ENCODE data around the gene CCDC86. TPM values are rescaled to one million over a fixed set of nuclear protein-coding genes. Genes with fewer than 3 reads are reported as not detected.

Gene CCDC86
- polyA plus RNA-seq, 4 donors: 19.4 to 24.3 (median 20.8) TPM

DNA sequence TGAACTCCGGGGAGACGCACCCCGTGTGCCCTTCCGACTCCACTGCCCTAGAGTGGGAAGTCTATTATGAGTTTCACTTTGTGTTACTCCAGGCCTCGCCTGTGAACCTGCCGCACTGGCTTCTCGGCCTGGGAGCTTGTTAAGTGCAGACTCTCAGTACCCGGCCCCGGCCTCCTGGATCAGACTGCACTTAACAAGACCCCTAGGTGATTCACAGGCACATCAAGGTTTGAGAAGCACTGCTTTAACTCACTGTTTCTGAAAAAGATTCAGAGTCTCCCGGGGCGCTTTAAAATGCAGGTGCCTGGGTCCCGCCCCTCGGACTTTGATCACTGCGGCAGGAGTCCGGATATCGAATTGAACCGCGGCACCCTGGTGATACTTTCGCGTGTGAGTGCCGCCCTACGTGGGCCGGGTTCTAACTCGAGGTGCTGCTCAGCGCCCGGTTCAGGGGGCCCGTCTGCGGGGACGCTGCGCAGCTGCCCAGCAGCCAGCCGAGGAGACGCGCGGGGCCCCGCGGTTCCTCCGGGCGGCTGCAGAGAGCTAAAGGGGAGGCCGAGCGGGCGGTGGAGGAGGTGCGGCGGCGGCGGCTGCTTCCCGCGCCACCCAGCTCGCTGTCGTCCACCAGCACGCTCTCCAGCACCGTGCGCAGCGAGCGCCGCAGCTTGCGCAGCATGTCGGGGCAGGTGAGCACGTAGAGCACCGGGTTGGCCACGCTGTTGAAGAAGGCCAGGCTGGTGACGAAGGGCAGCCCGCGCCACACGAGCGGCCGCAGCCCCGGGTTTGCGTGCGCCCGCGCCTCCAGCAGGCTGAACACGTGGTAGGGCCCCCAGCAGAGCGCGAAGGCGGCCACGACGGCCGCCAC is 10.4 kb downstream of the CCDC86 start:
- DNase-seq (ENCODE audit: low read depth in 4 of 4, low spot score in 3 of 4): no peak

DNA sequence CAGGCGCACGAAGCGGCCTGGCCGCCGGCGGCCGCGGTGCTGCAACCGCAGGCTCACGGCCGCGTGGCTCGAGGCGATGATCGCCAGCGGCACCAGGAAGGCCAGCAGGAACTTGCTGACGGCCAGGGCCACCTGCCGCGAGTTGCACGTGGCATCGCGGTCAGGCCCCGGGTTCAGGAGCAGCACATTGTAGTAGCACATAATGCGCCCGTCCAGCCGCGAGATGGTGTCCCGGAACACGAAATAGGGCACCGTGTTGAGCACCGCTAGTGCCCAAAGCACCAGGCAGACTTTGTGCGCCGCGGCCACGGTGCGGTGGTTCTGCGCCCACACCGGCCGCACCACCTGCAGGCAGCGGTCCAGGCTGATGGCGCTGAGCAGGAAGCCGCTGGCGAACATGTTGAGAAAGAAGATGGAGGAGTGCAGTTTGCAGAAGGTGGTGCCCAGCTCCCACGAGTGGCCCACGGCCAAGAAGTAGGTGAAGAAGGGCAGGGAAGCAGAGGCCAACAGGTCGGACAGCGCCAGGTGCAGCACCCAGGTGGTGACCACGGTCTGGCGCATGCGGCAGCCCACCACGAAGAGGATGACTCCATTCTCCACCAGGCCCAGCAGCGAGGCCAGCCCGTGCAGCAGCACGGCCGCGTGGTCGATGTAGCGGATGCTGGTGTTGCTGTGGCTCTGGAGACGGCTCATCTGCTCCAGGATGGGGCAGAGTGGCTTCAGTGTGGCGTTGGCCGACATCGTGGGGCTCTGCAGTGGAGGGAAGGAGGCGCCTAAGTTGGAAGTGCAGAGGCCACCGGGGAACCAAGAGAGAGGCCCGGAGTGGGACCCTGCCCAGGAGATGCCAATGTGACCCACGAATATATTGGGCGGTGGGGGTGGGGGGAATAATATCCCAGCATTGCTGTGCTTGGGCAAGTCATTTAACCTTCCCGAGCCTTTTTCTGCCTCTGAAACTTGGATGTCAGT is 11.4 kb downstream of the CCDC86 start:
- DNase-seq (ENCODE audit: low read depth in 4 of 4, low spot score in 3 of 4): no peak

DNA sequence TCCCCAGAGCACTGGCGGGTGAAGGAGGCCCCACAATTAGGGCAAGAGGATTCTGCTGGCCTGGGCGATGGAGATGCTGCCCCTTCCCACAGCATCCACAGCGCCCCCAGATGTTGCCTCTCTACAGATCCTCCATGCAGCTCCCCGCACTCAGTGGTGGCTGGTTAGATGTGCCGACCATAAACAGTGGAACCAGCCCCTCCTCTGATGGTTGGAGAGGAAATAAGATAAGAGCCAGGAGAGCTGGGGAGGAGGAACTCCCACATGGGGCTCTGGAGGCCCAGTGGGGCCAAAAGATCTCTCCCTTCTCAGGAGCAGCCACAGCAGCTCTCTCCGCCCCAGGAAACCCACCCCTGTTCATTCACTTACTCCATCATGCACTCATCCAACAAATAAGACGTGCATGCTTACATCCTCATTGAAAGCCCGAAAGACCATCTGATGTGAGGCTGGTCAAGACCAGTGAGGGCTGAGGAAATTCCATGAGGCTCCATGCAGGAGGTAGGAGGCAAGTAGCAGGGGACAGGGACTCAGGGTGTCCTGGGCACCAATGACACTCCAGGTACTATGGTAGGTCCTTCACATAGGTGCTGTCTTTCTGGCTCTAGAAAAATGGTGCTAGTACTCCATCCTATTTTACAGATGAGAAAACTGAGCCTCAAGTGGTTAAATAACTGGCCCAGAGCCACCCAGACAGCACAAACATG is 12.4 kb downstream of the CCDC86 start:
- no peak for DNase-seq (ENCODE audit: low read depth in 4 of 4, low spot score in 3 of 4)

DNA sequence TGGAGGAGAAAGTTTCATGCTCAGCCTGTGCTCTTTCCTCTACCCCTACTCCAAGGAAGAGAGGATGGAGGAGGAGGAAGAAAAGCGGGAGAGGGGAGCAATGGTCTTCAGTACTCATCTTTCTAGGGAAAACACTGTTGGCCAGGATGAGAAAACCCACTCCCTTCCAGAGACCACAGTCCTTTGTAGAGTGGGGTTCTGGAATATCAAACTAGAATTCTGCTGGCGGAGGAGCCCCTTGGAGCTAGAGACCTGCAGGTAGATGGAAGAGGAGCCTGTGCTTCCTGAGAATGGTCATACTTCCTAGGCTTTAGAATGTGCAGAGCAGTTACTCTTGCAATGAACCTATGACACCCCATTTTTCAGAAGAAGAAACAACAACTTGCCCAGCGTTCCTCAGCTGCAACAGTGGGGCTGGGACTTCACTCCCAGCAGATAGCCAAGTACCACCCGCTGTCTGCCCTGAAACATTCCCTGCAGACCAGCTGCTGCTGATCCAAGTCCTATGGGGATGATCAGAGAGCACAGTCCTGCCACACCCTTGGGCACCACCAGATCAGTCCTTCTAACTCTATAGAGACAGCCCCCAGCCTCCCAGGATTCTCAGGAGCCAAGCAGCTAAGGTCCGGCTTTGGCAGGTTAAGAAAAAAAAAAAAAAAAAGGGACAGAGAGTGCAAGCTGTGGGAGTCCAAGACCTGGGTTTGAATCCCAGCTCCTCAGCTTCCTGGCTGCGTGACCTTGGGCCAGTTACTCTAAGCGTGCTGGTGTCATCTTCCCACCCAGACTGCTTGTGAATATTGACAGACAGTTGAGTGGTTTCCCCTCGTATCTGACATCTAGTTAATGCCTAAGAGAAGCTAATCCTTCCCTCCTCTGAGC is 13.2 kb downstream of the CCDC86 start:
- no peak for DNase-seq (ENCODE audit: low read depth in 4 of 4, low spot score in 3 of 4)

DNA sequence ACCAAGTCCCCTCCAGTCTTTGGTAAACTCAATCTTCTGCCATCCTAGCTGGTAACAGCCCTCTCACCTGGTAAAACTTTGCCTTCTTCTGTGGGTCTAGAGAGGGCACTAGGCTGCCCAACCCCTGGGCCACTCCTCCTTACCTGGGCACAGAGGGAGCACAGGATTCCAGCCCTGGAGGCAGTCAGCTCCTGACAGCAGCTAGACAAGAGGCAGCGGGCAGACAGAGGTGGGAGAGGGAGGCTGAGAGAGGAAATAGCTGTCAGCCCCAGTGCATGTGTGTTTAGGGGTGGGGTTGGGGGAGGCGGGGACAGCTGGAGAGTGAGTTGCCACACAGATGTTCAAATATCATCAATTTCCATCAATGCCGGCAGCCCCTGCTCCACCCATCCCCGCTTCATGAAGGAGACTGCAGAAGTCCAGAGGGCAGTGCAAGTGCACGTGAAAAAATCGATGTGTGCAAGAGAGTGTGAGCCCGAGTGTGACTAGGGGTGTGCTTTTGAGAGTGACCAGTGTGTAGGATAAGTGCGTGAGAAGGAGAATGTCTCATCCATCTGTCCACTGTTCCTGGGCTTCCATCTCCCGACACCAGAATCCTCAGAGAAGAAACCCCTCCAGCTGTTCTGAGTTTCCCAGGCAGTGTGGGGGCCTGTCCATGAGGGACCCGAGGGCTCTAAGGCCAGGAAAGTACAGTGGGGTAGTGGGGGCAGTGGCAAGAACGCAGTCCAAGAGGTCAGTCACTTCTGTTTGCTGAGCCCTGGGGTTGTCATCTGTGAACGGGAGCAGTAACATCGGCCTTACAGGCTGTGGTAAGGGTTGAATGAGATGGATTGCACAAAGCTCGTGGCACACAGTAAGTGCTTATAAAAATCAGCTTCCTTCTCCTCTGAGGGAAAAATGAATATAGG is 14.1 kb downstream of the CCDC86 start, which contains the start of gene PTGDR2:
Gene PTGDR2 (minus strand): TSS at position 225 of the 908 bp plus-strand sequence. CDS start 2,228 bp downstream, outside the sequence.
- DNase-seq (ENCODE audit: low read depth in 4 of 4, low spot score in 3 of 4): no peak

DNA sequence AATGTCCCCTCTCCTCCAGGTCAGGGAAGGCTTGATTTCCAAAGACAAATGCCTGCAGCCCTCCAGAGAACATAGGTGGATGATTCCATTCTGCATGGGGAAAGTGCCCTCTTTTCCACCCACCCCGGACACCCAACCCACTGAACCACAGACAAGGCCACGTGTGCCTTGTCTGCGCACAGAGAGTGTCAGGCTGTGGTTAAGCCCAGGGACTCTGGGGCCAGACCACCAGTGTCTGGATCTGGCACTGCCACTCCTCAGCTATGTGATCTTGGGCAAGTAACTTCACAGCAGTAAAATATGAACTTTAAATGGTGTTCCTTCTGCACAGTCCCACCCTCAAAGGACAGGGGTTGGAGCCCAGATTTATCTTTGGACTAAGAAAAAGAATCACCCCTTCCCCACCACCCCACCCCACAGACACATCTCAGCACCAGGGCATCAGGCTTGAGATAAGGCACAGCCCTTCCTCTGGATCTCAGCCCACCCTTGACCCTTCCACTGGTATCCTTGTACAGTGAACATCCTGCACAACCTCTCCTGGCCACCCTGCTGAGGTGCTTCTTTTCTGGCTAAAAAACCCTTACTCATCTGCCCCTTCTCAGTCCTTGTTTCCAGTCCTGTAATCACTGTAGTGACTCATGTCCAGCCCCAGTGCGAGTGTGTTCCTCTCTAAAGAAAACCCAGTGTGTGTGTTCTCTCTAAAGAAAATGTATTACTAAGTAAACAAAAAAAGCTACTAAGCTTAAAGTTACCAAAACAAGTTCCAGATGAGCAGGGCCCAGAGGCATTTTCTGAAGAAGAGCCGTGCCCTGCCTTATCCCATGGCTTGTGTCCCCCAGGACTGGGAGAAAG is 15.7 kb downstream of the CCDC86 start:
- no peak for DNase-seq (ENCODE audit: low read depth in 4 of 4, low spot score in 3 of 4)

DNA sequence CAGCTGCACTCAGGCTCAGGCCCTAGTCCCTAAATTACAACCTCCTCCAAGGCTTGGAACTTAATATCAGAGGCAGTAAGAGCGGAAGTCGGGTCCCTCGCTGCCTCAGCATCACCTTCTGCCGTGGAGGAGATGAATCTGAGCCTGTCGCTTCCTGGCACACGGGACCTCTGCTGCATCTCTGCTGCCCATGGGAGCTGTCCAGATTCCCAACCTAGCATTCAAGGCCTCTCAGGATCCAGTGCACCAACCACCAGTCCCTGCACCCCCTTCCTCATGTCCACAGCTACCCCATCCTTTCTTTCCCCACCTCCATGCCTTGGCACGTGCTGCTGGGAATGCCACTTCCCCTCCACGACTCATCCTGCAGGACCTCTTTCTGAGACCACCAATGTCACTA is 16.3 kb downstream of the CCDC86 start:
- no peak for DNase-seq (ENCODE audit: low read depth in 4 of 4, low spot score in 3 of 4)

DNA sequence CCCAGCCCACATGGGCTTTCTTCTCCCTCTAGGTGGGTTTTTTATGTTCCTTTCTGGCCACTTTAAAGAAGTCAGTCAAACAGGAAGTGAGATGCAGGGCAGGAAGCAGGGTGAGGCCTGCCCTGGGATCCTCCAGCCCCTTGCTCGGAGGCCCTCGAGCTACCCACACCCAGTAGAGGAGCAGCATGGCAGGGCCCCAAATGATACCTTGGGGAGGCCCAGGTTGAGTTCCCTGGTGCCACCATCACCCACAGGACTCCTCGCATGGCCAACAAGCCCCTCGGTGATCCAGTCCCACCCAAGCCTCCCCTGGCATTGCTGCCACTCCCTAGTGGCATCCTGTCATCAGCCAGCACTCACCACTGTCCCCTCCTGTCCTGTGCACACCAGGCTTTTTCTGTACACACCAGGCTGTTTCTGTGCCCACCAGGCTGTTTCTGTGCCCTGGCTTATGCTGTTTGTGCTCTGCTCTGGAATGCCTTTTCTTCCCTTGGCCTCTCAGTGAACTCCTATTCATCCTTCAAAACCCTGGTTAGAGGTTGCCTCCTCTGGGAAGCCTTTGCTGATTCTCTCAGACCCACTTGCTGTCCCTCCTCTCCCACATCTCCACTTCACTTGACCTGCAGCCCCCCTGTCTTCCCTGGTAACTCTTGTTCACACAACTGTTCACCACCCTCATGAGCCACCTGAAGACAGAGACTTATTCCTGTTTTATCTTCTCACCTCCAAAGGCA is 17.0 kb downstream of the CCDC86 start:
- no peak for DNase-seq (ENCODE audit: low read depth in 4 of 4, low spot score in 3 of 4)

DNA sequence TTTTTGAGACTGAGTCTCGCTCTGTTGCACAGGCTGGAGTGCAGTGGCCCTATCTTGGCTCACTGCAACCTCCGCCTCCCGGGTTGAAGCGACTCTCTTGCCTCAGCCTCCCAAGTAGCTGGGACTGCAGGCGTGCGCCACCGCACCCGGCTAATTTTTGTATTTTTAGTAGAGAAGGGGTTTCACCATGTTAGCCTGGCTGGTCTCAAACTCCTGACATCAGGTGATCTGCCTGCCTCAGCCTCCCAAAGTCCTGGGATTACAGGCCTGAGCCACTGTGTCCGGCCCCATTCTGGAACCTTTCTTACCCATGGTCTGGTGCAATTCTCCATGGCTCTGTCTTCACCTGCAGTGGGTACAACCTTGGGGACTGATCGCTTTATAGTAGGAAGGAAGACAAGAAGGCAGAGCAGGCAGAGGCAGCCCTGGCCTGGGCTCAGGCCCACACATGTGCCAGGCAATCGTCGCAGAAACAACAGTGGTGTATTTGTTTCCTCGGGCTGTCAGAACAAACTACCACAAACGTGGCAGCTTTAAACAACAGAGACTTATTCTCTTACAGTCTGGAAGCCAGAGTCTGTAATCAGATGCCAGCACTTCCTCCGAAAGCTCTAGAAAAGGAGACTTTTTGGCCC is 17.8 kb downstream of the CCDC86 start:
- DNase-seq (ENCODE audit: low read depth in 4 of 4, low spot score in 3 of 4): no peak

DNA sequence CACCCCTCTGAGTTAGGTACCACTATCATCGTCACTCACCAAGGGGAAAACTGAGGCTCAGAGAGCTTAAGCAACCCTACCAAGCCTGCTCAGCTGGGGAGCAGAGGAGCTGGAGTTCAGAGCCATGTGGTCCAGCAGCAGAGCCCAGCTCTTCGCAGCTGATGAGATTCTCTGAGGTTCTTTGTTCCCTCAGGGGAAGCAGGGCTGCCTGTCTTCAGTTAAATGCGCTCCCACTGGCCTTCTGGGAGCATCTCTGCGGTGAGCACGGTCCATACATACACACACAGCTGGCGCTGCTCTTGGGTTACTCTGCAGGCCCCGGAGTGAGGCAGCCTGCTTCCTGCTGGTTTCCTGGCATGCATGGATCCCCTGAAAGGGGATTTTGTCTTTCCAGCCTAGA is 19.0 kb downstream of the CCDC86 start:
- no peak for DNase-seq (ENCODE audit: low read depth in 4 of 4, low spot score in 3 of 4)

DNA sequence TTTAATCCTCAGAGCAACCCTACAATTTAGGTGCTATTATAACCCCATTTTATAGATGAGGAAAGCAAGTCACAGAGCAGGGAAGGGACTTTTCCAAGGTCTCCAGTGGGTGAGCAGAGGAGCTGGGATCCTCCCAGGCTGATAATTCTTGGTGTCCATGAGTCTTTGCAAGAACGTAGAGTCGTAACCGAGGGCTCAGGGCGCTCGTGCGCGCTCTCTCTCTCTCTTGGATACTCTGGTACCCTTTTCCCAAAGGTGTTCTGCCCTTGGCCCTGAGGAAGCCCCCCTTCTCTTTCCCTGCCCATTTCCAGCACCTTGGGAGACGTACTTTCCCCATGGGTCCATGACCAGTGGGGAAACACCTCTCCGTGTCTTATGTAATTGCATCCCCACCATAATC is 20.3 kb downstream of the CCDC86 start:
- no peak for DNase-seq (ENCODE audit: low read depth in 4 of 4, low spot score in 3 of 4)

DNA sequence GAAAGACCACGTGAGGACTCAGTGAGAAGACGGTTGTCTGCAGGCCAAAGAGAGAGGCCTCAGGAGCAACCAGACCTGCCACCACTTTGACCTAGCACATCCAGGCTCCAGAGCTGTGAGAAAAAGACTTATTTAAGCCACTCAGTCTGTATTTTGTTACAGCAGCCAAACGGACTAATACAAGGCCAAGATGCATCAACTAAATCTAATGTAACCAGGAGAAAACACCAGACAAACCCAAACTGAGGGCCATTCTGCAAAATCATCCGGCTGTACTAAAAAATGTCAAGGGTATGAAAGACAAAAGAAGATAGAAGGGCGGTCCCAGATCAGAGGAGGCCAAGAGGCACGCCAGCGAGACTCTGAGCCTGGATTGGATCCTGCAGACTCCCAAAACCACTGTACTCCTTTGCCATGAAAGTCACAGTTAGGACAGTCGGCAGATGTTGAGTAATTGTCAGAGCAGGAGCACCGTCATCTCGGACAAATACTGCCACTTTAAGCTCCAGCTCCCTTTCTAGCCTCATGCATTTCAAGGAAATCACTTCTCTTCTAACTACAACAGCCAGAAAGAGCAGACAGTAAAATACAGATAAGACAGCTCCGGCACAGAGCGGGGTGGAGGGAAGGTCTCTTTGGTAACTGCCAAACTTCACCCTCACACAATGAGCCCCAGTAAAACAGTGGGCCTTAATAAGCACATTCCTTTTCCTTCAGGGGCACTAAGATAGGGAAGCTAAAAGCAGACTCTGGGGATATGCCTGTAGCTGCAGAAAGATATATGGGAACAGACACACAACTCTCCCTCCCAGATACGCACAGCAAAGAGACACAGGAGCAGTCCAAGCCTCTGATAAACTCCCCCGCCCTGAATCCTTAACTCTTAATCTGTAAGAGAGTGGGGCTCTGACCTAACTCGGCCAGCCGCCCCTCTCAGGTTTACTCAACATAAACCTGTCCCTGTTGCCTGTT is 21.9 kb downstream of the CCDC86 start:
- DNase-seq (ENCODE audit: low read depth in 4 of 4, low spot score in 3 of 4): no peak

DNA sequence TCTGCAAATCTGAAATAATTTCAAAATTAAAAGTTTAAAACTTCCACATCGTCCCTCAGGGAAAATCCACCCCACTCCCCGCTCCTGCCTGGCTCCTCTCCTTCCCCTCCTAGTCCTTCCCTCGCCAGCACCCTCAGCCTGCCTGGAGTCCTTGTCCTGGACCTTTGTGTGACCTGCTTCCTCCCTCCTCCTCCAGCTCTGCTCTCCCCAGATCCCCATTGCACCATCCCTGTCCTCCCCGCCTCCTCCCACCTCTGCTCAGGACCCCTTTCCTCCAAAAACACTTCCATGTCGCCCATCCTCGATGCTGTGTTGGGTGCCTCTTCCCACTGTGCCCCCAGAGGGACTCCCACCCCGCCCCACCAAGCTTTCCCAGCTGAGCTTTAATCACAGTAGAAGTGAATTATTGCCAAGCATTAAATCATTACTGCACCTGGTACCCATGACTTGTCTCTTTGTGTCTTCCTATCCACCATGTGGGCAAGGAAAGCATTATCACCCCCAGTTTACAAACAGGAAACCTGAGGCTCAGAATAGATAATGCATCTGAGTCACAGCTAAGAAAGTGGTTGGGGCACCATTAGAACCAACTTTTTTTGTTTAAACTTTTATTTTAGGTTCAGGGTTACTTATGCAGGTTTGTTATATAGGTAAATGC is 23.1 kb downstream of the CCDC86 start:
- DNase-seq (ENCODE audit: low read depth in 4 of 4, low spot score in 3 of 4): no peak

DNA sequence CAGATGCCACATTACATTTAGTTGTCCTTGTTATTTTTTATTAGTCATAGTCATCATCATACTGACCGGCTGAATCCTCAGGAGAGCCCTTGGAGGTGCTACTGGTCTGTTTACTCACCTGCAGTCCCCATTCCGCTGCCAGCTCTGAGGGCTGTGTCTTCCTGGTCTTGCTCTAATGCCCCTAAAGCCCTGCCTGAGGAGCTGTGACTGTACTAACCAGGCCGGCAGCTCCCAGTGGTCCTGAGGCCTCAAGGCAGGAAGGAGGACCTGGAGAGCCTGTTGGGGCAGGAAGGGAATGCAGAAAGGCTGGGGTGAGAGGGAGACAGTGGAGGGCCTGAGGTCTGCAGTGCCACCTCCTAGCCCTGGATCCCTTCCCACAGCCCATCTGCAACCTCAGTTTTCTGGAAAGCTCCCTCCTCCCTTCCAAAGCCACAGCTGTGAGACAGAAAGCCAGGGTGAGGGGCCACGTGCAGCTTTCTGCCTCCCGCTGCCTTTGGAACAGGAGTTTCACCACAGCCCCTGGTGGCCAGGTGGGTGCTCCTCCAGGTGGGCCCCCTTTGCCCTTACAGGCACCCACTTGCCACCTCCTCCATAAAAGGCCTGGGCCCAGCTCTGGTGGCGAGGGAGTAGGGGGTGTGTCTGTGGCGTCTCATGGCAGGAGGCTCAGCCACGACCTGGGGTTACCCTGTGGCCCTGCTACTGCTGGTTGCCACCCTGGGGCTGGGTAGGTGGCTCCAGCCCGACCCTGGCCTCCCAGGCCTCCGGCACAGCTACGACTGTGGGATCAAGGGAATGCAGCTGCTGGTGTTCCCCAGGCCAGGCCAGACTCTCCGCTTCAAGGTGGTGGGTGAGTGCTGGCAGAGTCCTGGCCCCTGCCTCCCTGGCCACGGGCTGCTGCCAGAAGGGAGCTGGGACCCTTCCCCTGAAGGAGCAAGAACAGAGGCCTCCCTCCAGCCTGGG is 25.3 kb downstream of the CCDC86 start, which contains the start of gene ZP1:
Gene ZP1 (plus strand): TSS at position 632 of the 960 bp plus-strand sequence. CDS start 20 bp downstream, at position 652.
- DNase-seq (ENCODE audit: low read depth in 4 of 4, low spot score in 3 of 4): no peak
